Colonic mucosa (tissue), 4 donors: ENCODE results near the gene TIMM9. TPM values are rescaled to one million over a fixed set of nuclear protein-coding genes. Genes with fewer than 3 reads are reported as not detected.

ENCODE experiments used
- DNase-seq: peaks from one replicate; pipeline ENCODE4 v3.0.0-alpha.2; 2020
- H3K27ac ChIP-seq: fragments of 200-600 bp; one replicate; pipeline ENCODE4 v1.8.0; 2021
- H3K27me3 ChIP-seq: fragments of 200-600 bp; one replicate; pipeline ENCODE4 v1.8.0; 2021
- H3K36me3 ChIP-seq: fragments of 200-600 bp; one replicate; pipeline ENCODE4 v1.8.0; 2021
- H3K4me1 ChIP-seq: fragments of 200-600 bp; one replicate; pipeline ENCODE4 v1.8.0; 2021; ENCODE audit warnings: mild to moderate bottlenecking
- H3K4me3 ChIP-seq: fragments of 200-600 bp; one replicate; pipeline ENCODE4 v1.8.0; 2021
- H3K9ac ChIP-seq, 2 donors: one replicate each; pipeline ENCODE4 v1.7.0; 2013; ENCODE audit warnings: control low read depth in 2 of 2, low read depth in 2 of 2, low read length in 2 of 2
- H3K9me3 ChIP-seq: fragments of 200-600 bp; one replicate; pipeline ENCODE4 v1.8.0; 2021
- intact Hi-C: fragments of 100-400 bp; cut with DNase I; formaldehyde crosslinking; loops from one replicate; pipeline ENCODE4 v1.14.1; 2022
- total RNA-seq, 2 donors: library from RNA; stranded (reverse); fragmentation: NEBNext Ultra II Directional in 1 of 2; extraction: Animal tissue kit (Norgen Biotek cat#: 25700) in 1 of 2; gene quantifications; one replicate each; pipeline ENCODE4 v1.2.1, GENCODE V29; 2021
- TF ChIP-seq, protein P1 (sequence below): fragments of 200-600 bp; IDR thresholded peaks from one replicate; pipeline ENCODE4 v1.8.0; 2022; ENCODE audit warnings: antibody characterized with exemption, mild to moderate bottlenecking
- donor health status: healthy.
- donor health status: DM: no; HTN: no; CAD: no.
- donor health status: DM: no; HTN: no; CAD: no.

TIMM9 gene, protein sequence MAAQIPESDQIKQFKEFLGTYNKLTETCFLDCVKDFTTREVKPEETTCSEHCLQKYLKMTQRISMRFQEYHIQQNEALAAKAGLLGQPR
- 10 to 100 TPM; 20.9 to 28.4 TPM for total RNA-seq

DNA sequence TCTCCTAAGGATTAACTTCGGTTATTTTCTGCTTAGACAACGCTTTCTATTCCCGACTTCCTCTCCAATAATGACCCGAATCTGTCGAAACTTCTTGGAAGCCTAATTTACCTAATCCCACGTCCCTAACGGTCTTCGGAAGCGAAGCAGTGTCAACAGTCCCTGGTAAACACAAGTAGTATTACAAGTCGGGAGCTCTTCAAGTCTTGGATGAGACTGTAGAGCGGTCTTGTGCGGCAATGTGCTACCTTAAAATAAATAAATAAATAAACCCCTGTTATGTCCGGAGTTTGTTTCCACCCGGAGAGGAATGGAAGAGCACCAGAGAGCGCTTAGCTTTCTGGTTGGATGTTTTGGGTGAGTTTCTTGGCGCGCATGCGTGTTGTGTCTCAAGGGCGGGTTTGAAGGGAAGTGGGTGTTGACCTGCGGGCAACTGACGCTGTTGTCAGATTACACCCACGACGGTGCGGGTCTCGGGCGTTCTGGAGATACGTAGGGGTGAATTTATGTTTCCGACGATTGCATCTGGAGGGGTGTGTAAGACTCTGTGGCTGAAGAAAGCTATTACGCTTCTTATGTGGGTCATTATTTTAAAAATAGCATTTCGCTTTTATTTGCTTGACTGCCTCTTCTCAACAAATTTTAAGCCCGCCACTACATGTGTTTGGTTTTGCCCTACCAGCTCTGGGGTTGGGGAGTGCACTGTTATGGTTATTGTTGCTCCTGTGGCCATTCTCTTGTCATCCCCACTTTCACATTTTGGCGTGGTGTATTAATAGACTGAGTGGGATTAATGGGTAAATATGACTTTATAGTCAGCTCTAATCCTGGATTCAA lies at the start of gene TIMM9, which contains the start of gene KIAA0586:
TSS of gene TIMM9 (minus strand) at position 251 of the 837 bp plus-strand sequence. CDS start 15,586 bp downstream, outside the sequence.
TSS of gene KIAA0586 (plus strand) at position 439 of the 837 bp plus-strand sequence. CDS start 546 bp downstream, outside the sequence.
- intact Hi-C loops: no loop called here
- Histone ChIP-seq H3K27me3 (no peaks in the 10 kb centered on the region), H3K27ac (peak within 1 kb of the TSS; percentile 83), H3K4me1 (peaks cover 10% of the 10 kb centered on the region), H3K9me3 (no peaks in the 10 kb centered on the region), H3K4me3 (peak within 1 kb of the TSS; percentile 87), H3K9ac (peak within 1 kb of the TSS; percentile 75 to 94), H3K36me3 (no peaks in the 10 kb centered on the region)
- TF ChIP-seq, protein P1, sequence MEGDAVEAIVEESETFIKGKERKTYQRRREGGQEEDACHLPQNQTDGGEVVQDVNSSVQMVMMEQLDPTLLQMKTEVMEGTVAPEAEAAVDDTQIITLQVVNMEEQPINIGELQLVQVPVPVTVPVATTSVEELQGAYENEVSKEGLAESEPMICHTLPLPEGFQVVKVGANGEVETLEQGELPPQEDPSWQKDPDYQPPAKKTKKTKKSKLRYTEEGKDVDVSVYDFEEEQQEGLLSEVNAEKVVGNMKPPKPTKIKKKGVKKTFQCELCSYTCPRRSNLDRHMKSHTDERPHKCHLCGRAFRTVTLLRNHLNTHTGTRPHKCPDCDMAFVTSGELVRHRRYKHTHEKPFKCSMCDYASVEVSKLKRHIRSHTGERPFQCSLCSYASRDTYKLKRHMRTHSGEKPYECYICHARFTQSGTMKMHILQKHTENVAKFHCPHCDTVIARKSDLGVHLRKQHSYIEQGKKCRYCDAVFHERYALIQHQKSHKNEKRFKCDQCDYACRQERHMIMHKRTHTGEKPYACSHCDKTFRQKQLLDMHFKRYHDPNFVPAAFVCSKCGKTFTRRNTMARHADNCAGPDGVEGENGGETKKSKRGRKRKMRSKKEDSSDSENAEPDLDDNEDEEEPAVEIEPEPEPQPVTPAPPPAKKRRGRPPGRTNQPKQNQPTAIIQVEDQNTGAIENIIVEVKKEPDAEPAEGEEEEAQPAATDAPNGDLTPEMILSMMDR: no peak
- peak; percentile 96 for DNase-seq

GRCh38 chr14:58476320-58476719 lies 49.0 kb upstream of the TIMM9 start:
- Histone ChIP-seq H3K27me3 (no peaks in the 10 kb centered on the region), H3K4me3 (no peak overlapping the region), H3K9me3 (no peaks in the 10 kb centered on the region), H3K9ac (no peak overlapping the region), H3K36me3 (no peaks in the 10 kb centered on the region), H3K4me1 (no peaks in the 10 kb centered on the region), H3K27ac (no peak overlapping the region)
- intact Hi-C loops: no loop called here
- DNase-seq: no peak
- TF ChIP-seq, protein P1: no peak

GRCh38 chr14:58469309-58469708 lies 42.0 kb upstream of the TIMM9 start:
- no peak for DNase-seq
- Histone ChIP-seq H3K4me3 (no peak overlapping the region), H3K36me3 (no peaks in the 10 kb centered on the region), H3K27me3 (no peaks in the 10 kb centered on the region), H3K9ac (no peak overlapping the region), H3K9me3 (no peaks in the 10 kb centered on the region), H3K27ac (no peak overlapping the region), H3K4me1 (no peaks in the 10 kb centered on the region)
- TF ChIP-seq, protein P1: no peak
- intact Hi-C loops: no loop called here

DNA sequence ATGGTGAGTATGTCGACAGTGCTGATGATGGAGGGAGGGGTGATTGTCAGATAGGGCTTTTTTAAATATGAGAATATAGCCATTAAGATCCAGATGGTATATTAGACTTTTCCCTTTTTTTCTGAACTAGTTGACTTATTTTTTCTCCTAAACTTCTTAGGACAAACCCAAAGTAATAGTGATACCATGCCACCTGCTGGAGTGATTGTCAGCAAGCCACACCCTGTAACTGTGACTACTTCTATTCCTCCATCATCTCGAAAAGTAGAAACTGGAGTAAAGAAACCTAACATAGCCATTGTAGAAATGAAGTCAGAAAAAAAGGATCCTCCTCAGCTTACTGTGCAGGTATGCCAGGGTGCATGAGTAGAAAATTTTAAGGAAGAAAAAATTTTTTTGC lies 40.2 kb upstream of the TIMM9 start:
- Histone ChIP-seq H3K4me3 (no peak overlapping the region), H3K9ac (no peak overlapping the region), H3K27me3 (no peaks in the 10 kb centered on the region), H3K4me1 (no peaks in the 10 kb centered on the region), H3K9me3 (no peaks in the 10 kb centered on the region), H3K36me3 (no peaks in the 10 kb centered on the region), H3K27ac (no peak overlapping the region)
- TF ChIP-seq, protein P1: no peak
- DNase-seq: no peak
- intact Hi-C loops: no loop called here

- TF ChIP-seq, protein P1: no peak
- no peaks in the 10 kb centered on the region for H3K36me3 ChIP-seq
- DNase-seq: no peak
- H3K9me3 ChIP-seq: no peaks in the 10 kb centered on the region
- H3K27me3 ChIP-seq: no peaks in the 10 kb centered on the region
- no peak overlapping the region for H3K4me3 ChIP-seq
- H3K9ac ChIP-seq: no peak overlapping the region
- no peak overlapping the region for H3K27ac ChIP-seq
- no peaks in the 10 kb centered on the region for H3K4me1 ChIP-seq
- intact Hi-C loops: no loop called here
Measured at GRCh38 chr14:58466459-58466858, 39.1 kb upstream of the TIMM9 start.
